ENCODE data around the gene LAMC1. TPM values are rescaled to one million over a fixed set of nuclear protein-coding genes. Genes with fewer than 3 reads are reported as not detected.

The LAMC1 gene
- total and polyA plus RNA-seq, 2 donors (not counting 1 experiment from before 2014, with no cell fraction given): 11.5 to 34.0 TPM

- Mint-ChIP-seq H3K4me1 (peaks cover 45% of the 10 kb centered on the region), H3K27ac (peak overlapping the region; percentile 97), H3K4me3 (peak overlapping the region; percentile 99), H3K27me3 (no peaks in the 10 kb centered on the region), H3K9me3 (ENCODE audit: insufficient read depth) (no peaks in the 10 kb centered on the region)
- Histone ChIP-seq H3K27me3 (replicated peaks in 1 of 4; ENCODE audit: control extremely low read depth in 1 of 4, control insufficient read depth in 3 of 4, insufficient read depth in 4 of 4, low read length in 3 of 4) (no peaks in the 10 kb centered on the region), H2AFZ (ENCODE audit: insufficient read depth, low read depth, low read length, poor library complexity, severe bottlenecking) (peak overlapping the region; percentile 80), H3K9me3 (ENCODE audit: control extremely low read depth in 1 of 3, control insufficient read depth in 2 of 3, insufficient read depth in 1 of 3, low read length in 2 of 3) (no peaks in the 10 kb centered on the region), H3K9ac (ENCODE audit: low read length) (peak overlapping the region; percentile 68), H3K36me3 (replicated peaks in 1 of 2; ENCODE audit: control extremely low read depth in 1 of 2, control insufficient read depth in 1 of 2, extremely low read depth in 1 of 2, insufficient read depth in 2 of 2, low read length in 1 of 2) (no peaks in the 10 kb centered on the region), H3K27ac (ENCODE audit: low read length in 2 of 2) (peak overlapping the region in 1 of 2 donors; percentile 20), H4K20me1 (ENCODE audit: control insufficient read depth, insufficient read depth, low read length, poor library complexity, severe bottlenecking) (peaks cover 18% of the 10 kb centered on the region), H3K79me2 (ENCODE audit: control insufficient read depth, insufficient read depth, low read length) (peaks cover 48% of the 10 kb centered on the region), H3K4me2 (replicated peaks; ENCODE audit: low read depth, low read length, poor library complexity, severe bottlenecking) (peak overlapping the region; percentile 81), H3K4me1 (ENCODE audit: control insufficient read depth in 2 of 2, insufficient read depth in 2 of 2, low read length in 2 of 2) (peaks cover 19 to 21% of the 10 kb centered on the region in 2 donors), H3K4me3 (ENCODE audit: control extremely low read depth in 1 of 5, extremely low read depth in 1 of 5, insufficient read depth in 1 of 5, low read depth in 2 of 5, low read length in 4 of 5) (peak overlapping the region; percentile 45 to 82 (median 68))
- peak; percentile 73 for ATAC-seq (ENCODE audit: low read depth)
- POLR2A ChIA-PET: no interaction called here
- DNase-seq: peak; percentile 84
- intact Hi-C loops (cut with micrococcal nuclease): loop anchor here (1.0 to 5.0 kb wide), 5 partner anchors 25 to 1734 kb away; partner anchors contain the start of gene RGS16
- CTCF ChIA-PET: interaction anchor here (0.6 to 2.3 kb wide), 11 partner anchors 11 to 81 kb away, joined by 3 to 19 read pairs (median 3); no protein-coding TSS in a partner anchor
- under 1% methylated on average over 68 of the region's 68 CpGs for WGBS (ENCODE audit: insufficient coverage)
- no peak for TF ChIP-seq EZH2 (IDR thresholded peaks at IDR 0.05; ENCODE audit: borderline replicate concordance, insufficient read depth, low read depth, low read length, poor library complexity, severe bottlenecking)
- TF ChIP-seq, protein P1, sequence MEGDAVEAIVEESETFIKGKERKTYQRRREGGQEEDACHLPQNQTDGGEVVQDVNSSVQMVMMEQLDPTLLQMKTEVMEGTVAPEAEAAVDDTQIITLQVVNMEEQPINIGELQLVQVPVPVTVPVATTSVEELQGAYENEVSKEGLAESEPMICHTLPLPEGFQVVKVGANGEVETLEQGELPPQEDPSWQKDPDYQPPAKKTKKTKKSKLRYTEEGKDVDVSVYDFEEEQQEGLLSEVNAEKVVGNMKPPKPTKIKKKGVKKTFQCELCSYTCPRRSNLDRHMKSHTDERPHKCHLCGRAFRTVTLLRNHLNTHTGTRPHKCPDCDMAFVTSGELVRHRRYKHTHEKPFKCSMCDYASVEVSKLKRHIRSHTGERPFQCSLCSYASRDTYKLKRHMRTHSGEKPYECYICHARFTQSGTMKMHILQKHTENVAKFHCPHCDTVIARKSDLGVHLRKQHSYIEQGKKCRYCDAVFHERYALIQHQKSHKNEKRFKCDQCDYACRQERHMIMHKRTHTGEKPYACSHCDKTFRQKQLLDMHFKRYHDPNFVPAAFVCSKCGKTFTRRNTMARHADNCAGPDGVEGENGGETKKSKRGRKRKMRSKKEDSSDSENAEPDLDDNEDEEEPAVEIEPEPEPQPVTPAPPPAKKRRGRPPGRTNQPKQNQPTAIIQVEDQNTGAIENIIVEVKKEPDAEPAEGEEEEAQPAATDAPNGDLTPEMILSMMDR (IDR thresholded peaks at IDR 0.05): peak; percentile 75
Measured at GRCh38 chr1:183023601-183024316, 539 bp downstream of the LAMC1 start.

Measured in B cell (primary cell).